Mesodermal cell (in vitro differentiated cells): ENCODE results near the gene XKR3.
"Not testable (repeated sequence)": the region's sequence is repeated elsewhere in the genome, so short reads cannot be mapped to it uniquely, and the experiment has no call there.

ENCODE experiments used
- H3K27ac ChIP-seq: 2 replicates; pipeline ENCODE4 v1.7.0; 2013; ENCODE audit warnings: mild to moderate bottlenecking, low read depth, low read length, moderate library complexity; ENCODE audit not compliant: severe bottlenecking
- H3K36me3 ChIP-seq: 2 replicates; pipeline ENCODE4 v1.7.1; 2013; ENCODE audit warnings: mild to moderate bottlenecking, low read length, moderate library complexity; ENCODE audit not compliant: control insufficient read depth, insufficient read depth
- H3K4me1 ChIP-seq: one replicate; pipeline ENCODE4 v1.7.1; 2013; ENCODE audit warnings: mild to moderate bottlenecking, low read length; ENCODE audit not compliant: insufficient read depth, control insufficient read depth, poor library complexity, severe bottlenecking
- H3K4me3 ChIP-seq: 2 replicates; pipeline ENCODE4 v1.7.0; 2013; ENCODE audit warnings: low read length, control low read depth, mild to moderate bottlenecking; ENCODE audit not compliant: insufficient read depth, poor library complexity, severe bottlenecking; ENCODE audit errors: extremely low read depth
- H3K9me3 ChIP-seq: 2 replicates; pipeline ENCODE4 v1.7.1; 2013; ENCODE audit warnings: mild to moderate bottlenecking, low read length, moderate library complexity; ENCODE audit not compliant: control insufficient read depth
- WGBS, 2 experiments: methylation state at CpG; one replicate each; pipeline ENCODE4 v1.1.5; 2013; ENCODE audit warnings: missing lambda C conversion rate in 2 of 2; ENCODE audit not compliant: insufficient coverage in 2 of 2; 5-methylcytosine and 5-hydroxymethylcytosine counted together

Gene XKR3

GRCh38 chr22:16807109-16807508 is 18.1 kb downstream of the XKR3 start:
- no peaks in the 10 kb centered on the region for H3K4me1 ChIP-seq
- no peak overlapping the region for H3K4me3 ChIP-seq
- no peaks in the 10 kb centered on the region for H3K36me3 ChIP-seq
- no peaks in the 10 kb centered on the region for H3K9me3 ChIP-seq
- no CpG with 5 or more reads among the region's 2 CpGs for WGBS, 2 experiments
- no peak overlapping the region for H3K27ac ChIP-seq

- Histone ChIP-seq H3K4me1 (no peaks in the 10 kb centered on the region), H3K27ac (no peak overlapping the region), H3K9me3 (no peaks in the 10 kb centered on the region), H3K36me3 (no peaks in the 10 kb centered on the region), H3K4me3 (no peak overlapping the region)
- 63 to 80% methylated on average over 4 to 5 of the region's 5 CpGs for WGBS, 2 experiments
These were observed 18.8 kb downstream of the XKR3 start for GRCh38 chr22:16806401-16806800.

- Histone ChIP-seq H3K4me1 (no peaks in the 10 kb centered on the region), H3K4me3 (no peak overlapping the region), H3K36me3 (no peaks in the 10 kb centered on the region), H3K27ac (no peak overlapping the region), H3K9me3 (no peaks in the 10 kb centered on the region)
- 70 to 100% methylated on average over 1 of the region's 2 CpGs for WGBS, 2 experiments
These were observed 20.3 kb downstream of the XKR3 start for GRCh38 chr22:16804882-16805281.

- WGBS, 2 experiments, result 79 to 100% methylated on average over 1 to 3 of the region's 4 CpGs
These were observed 21.8 kb downstream of the XKR3 start for GRCh38 chr22:16803255-16803917.

GRCh38 chr22:16801571-16801970 is 23.6 kb downstream of the XKR3 start:
- Histone ChIP-seq H3K36me3 (no peaks in the 10 kb centered on the region), H3K9me3 (no peaks in the 10 kb centered on the region)
- no CpG with 5 or more reads among the region's 3 CpGs for WGBS, 2 experiments

More at GRCh38 chr22:16803255-16803917, 21.8 kb downstream of the XKR3 start:
- Histone ChIP-seq H3K36me3 (no peaks in the 10 kb centered on the region), H3K4me1 (no peaks in the 10 kb centered on the region), H3K4me3 (no peak overlapping the region), H3K27ac (no peak overlapping the region), H3K9me3 (no peaks in the 10 kb centered on the region)

GRCh38 chr22:16801088-16801487 is 24.1 kb downstream of the XKR3 start:
- 83% methylated on average over 1 of the region's 3 CpGs; no CpG with 5 or more reads in 1 of the 2 experiments for WGBS, 2 experiments
- no peak overlapping the region for H3K4me3 ChIP-seq
- no peaks in the 10 kb centered on the region for H3K4me1 ChIP-seq
- H3K36me3 ChIP-seq, result no peaks in the 10 kb centered on the region
- no peaks in the 10 kb centered on the region for H3K9me3 ChIP-seq
- H3K27ac ChIP-seq, result no peak overlapping the region

More at GRCh38 chr22:16801571-16801970, 23.6 kb downstream of the XKR3 start:
- H3K27ac ChIP-seq, result no peak overlapping the region
- no peak overlapping the region for H3K4me3 ChIP-seq
- no peaks in the 10 kb centered on the region for H3K4me1 ChIP-seq

- Histone ChIP-seq H3K27ac (no peak overlapping the region), H3K4me3 (no peak overlapping the region), H3K36me3 (no peaks in the 10 kb centered on the region), H3K4me1 (no peaks in the 10 kb centered on the region), H3K9me3 (no peaks in the 10 kb centered on the region)
- 100% methylated on average over 1 of the region's 1 CpG; no CpG with 5 or more reads in 1 of the 2 experiments for WGBS, 2 experiments
These were observed 24.9 kb downstream of the XKR3 start for GRCh38 chr22:16800358-16800757.

GRCh38 chr22:16795504-16795903 is 29.7 kb downstream of the XKR3 start:
- H3K4me3 ChIP-seq, H3K4me1 ChIP-seq, H3K9me3 ChIP-seq, H3K36me3 ChIP-seq, H3K27ac ChIP-seq: not testable (repeated sequence)
- WGBS, 2 experiments, result no CpG with 5 or more reads among the region's 1 CpG

GRCh38 chr22:16793831-16794230 is 31.4 kb downstream of the XKR3 start:
- no peak overlapping the region for H3K27ac ChIP-seq
- 100% methylated on average over 1 of the region's 1 CpG; no CpG with 5 or more reads in 1 of the 2 experiments for WGBS, 2 experiments
- H3K9me3 ChIP-seq, result no peaks in the 10 kb centered on the region

GRCh38 chr22:16789860-16790493 is 35.2 kb downstream of the XKR3 start:
- no peaks in the 10 kb centered on the region for H3K36me3 ChIP-seq
- H3K4me1 ChIP-seq, result no peaks in the 10 kb centered on the region
- H3K4me3 ChIP-seq, result no peak overlapping the region
- no peak overlapping the region for H3K27ac ChIP-seq
- 88 to 100% methylated on average over 1 of the region's 4 CpGs for WGBS, 2 experiments
- H3K9me3 ChIP-seq, result no peaks in the 10 kb centered on the region

More at GRCh38 chr22:16793831-16794230, 31.4 kb downstream of the XKR3 start:
- Histone ChIP-seq H3K4me3 (no peak overlapping the region), H3K4me1 (no peaks in the 10 kb centered on the region), H3K36me3 (no peaks in the 10 kb centered on the region)

GRCh38 chr22:16783930-16784354 is 41.3 kb downstream of the XKR3 start:
- 75 to 89% methylated on average over 7 to 8 of the region's 8 CpGs for WGBS, 2 experiments
- Histone ChIP-seq H3K4me3 (no peak overlapping the region), H3K36me3 (no peaks in the 10 kb centered on the region), H3K27ac (no peak overlapping the region), H3K9me3 (no peaks in the 10 kb centered on the region), H3K4me1 (no peaks in the 10 kb centered on the region)
